GM19397 (cell line): ENCODE data around the gene RASGEF1C.

Experiments
- ATAC-seq: cut with Tn5 transposase; IDR thresholded peaks from one replicate; pipeline ENCODE4 v1.9.1; 2021; ENCODE audit warnings: mild to moderate bottlenecking, moderate library complexity; ENCODE audit not compliant: unreplicated experiment

RASGEF1C gene

DNA sequence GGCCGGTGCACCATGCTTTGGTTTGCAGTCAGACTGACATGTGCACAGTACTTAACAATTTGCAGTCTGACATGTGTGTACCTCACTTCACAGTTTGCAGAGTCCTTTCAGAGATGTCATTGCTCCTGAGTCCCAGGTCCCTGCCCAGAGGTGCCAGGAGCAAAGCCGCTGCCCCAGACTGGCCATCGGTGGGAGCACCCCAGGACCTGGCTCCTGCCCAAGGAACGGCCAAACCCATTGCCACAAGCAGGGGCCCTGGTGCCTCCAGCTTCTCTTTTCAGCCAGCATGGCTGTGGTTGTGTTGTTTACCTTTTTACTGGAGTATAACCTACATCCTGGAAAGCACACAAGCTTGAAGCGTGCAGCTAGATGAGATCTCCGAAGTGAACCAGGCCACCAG, 28.6 kb downstream of the RASGEF1C start:
- no peak for ATAC-seq

DNA sequence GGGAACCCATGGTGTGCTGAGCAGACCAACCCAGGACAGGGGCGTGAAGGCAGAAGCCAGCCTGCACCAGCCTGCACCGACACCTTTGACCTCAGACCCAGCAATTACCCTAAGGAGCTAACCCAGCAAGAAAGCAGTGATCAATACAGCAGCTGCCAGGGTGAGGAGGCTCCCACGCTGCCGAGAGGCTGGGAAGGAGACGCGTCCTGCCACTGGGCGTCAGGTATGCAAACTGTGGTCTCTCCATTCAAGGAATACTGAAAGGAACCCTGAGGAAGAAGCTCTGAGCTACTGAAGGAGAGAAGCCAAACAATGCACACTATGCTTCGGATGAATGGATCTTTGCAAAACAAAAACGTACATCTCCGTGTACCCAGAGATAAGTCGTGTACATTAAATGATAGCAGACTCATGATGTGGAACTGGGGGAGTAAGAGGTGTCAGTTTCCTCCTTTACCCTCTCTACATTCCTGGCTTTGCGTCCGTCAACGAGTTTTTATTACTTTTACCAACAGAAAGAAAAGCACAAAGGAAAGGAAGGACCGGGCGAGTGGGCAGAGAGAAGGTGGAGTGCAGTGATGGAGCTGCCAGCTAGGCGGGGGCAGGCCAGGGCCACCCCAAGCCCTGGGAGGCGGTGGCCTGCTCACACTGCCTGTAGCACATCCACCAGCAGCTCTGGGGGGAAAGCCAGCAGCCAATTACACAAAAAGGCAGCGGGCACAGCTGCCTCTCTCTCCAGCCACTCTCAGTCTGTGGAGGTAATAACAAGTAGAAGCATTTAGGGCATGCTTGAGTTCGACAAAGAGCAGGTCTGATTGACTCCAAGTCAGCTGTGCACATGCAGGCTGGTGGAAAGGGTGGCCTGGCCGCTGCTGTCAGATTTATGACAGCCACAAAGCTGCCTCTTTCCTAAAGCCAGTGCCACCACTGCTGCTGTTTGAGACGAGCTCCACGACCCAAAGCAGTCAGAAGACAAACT, 29.3 kb downstream of the RASGEF1C start:
- no peak for ATAC-seq

DNA sequence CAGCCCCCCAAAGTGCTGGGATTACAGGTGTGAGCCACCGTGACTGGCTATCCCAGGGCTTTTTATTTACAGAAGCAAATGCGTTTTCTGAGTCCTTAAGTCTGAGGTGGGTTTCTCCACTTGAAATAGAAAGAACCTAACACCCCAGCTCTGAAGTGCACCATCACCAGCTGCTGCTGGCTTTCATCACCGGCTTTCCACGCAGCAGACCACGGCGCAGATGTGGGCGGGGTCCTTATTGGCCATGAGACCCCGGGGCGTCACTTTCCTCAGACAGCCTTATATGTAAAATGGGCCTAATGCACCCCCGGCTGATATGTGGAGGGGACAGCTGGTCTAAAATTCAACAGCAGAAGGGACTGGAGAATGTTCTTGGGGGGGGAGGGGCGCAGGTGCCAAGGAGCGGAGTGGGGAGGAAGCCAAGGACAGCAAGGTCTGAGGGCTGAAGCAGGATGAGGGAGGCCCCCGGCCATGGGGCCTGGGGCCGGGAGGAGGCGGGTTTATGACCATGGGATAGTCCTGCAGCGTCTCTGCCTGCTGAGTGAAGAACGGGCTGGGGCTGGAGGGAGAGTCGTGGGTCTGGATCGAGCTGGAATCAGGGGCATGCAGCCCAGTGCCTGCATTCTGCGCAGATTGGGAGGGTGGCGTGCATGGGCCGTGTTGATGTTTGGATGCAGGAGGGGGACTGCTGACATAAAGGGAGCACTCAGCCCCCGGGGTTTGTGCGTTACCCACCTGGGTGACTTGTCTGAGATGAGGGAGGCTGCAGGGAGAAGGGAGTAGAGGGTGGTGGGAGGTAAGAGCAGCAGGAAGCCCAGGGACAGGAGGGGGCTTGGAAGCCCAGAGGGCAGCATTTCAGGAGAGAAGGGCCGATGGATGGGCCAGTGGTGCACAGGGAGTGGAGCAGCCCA, 30.2 kb downstream of the RASGEF1C start:
- no peak for ATAC-seq

DNA sequence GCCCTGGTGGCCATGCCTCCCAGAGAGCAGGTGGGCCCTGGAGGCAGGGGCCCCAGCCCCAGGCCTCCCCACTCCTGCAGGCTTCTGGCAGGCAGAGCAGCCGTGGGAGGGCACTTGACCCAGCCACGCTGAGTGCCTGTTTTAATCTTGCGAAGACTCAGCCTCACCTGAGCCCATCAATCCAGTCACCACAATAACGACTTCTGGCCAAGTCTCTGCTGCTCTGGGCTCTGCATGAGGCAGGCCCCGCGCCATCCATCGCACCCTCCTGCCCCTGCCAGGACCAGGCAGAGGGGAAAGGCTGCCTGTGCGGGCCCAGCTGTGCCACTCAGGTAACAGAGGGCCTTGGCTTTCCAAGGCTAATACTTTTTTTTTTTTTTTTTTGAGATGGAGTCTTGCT, 32.8 kb downstream of the RASGEF1C start:
- no peak for ATAC-seq

DNA sequence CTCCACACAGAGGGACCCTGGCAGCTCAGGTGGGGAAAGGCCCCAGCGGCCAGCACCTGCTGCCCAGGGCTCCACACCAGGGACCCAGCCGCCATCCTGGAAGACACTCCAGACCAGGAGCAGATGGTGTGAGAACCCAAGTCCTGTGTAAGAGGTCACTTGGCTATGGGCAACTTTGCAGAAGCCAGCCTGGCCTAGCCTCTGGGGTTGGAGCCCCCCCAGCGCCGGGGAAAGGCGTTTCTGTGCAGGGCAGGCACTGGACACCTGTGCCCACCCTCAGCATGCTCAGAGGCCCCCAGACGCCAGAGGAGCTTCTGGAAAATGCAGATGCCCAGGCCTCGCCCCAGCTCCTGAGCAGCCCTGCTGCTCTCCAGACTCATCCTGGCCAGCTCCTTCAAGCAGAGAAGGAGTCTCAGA, 34.0 kb downstream of the RASGEF1C start:
- no peak for ATAC-seq

DNA sequence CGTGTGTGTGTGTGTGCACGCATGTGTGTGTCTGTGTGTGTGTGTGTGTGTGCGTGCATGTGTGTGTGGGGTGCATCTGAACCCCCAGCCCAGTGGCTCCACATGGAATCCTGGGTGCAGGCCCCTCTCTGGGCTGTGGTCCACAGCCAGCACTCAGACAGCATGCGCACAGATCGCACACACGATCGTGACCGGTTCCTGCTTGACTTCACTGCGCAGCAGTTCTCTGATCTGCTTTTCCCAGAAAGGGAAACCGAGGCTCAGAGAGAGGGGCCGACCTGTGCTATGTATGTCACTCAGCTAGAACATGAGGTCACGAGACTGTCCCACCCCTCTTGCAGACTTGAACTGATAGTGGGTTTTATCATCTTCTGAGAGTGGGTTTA, 34.4 kb downstream of the RASGEF1C start:
- no peak for ATAC-seq

DNA sequence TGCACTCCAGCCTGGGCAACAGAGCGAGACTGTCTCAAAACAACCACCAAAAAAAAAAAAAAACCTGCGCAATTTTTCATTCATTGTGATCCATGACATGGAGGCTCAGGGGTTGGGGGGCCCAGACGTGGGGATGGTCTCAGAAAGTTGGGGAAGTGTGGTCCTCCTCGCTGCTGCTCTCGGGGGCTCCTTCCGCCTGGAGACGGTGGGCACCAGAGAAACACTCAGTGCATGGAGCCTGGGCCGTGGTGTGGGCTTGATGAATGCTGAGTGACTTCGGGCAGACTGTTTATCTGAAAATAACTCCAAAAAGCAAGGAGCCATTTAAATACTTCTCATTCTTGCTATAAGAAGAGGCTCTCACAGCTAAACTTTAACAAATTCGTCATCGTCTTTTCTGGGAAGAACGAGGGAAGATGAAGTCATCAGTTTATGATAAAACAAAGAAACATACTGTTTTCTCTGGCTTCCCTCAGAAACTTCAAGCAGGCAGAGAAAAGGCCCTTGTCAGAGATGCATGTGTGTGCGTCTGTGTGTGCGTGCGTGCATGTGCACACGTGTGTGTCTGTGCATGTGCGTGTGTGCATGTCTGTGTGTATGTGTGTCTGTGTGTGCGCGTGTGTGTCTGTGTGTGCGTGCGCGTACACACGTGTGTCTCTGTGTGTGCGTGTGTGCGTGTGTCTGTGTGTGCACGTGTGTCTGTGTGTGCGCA, 35.0 kb downstream of the RASGEF1C start:
- no peak for ATAC-seq

DNA sequence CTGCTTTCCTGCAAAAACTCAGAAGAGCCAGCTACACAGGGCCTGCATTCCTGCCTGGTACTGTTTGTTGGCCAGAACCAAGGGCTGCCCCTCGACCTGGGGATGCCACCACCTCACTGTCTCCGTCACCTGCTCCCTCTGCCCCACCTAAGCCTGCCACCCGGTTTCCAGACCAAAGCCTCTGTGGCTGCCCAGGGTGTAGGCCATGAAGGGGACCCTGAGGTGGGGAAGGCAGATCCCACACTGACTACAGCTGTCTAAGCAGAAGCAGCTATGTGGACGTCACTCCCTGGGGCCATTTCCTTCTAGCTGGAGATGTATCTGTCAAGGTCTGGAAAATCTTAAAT, 35.8 kb downstream of the RASGEF1C start:
- no peak for ATAC-seq

DNA sequence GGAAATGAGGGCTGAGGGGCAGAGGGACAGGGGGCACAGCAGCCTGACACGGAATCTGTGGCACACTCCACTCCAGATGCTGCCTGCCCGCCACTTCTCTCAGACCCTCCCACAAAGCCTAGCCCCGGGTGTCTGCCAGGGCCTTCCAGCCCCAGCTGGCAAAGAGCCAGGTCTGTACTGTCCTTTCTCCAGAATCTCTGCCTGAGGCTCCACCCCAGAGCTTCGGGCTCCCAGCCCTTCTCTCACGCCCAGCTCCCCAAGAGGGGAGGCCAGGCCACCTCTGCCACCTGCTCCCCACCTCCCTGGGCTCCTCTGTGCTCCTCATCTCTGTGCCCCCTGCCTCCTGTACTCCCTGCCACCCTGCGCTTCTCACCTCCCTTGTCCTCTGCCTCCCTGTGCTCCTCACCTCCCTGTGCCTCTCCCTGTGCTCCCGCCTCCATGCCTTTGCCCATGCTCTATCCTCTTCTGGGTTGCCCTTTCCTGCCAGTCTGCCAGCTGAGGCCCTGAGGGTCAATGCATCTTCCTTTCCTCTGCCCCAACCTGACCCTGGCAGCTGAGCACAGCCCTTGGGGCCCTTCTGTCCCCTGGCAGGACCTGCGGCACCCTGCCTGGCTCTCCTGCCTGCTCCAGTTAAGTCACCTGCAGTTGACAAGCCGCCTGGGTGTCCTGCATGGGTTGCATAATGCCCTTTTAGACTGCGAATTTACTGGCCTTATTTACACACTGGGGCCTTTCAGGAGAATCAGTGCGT, 36.4 kb downstream of the RASGEF1C start:
- no peak for ATAC-seq

DNA sequence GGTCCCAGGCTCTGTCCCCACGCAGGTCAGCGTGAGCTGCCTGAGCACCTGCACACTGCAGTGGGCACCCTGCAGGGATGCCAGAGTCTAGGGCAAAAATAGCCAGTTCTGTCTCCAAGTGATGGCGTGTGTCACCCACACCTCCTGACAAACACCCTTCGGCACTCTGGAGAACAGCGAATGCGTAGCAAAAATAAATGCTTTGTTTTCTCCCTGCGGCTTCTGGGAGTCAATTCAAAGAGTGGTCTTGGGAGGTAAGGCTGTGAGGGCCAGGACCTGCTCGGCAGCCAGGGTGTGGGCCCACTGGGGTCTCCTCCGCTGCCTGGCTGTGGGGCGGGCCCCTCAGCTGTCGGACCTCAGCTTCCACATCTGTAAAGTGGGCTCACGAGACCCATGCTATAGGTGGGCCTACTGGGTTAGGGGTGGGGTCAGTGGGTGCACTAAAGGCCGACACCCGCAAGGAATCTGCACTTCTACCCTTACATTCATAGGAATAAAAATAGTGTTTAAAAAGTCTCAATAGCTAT, 37.4 kb downstream of the RASGEF1C start:
- ATAC-seq = no peak

DNA sequence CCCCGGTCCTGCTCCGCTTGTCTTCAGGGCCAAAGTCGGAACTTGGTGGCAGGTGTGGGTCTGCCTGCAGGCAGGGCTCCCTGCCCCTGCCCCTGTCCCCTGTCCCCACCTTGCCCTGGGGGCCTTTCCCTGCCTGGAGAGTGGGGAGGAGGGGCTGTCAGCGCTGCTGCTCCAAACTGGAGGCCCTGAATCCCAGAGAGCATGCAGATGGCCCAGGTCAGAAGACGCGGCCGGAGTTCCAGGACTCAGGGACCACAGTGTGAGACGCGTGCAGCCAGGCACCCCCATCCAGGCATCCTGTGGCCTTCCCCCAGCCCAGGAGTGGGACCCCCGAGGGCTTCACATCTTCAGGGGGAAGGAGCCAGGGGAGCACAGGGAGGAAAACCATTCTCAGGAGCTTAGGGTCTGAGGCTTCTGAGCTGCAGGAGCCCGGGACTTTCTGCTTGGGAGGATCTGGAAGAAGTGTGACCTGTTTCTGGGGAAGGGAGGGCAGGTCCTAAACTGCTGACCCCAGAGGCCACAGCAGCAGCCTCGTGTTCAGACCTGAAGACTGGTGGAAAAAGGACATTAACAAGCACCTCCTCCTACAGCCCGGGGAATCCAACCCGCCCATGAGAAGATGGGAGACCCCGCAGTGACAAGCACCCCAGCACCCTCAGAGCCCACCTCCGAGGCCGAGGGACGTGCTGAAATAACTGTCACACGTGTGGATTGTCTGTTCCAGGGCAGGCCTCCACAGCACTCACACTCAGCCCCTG, 38.0 kb downstream of the RASGEF1C start:
- no peak for ATAC-seq

DNA sequence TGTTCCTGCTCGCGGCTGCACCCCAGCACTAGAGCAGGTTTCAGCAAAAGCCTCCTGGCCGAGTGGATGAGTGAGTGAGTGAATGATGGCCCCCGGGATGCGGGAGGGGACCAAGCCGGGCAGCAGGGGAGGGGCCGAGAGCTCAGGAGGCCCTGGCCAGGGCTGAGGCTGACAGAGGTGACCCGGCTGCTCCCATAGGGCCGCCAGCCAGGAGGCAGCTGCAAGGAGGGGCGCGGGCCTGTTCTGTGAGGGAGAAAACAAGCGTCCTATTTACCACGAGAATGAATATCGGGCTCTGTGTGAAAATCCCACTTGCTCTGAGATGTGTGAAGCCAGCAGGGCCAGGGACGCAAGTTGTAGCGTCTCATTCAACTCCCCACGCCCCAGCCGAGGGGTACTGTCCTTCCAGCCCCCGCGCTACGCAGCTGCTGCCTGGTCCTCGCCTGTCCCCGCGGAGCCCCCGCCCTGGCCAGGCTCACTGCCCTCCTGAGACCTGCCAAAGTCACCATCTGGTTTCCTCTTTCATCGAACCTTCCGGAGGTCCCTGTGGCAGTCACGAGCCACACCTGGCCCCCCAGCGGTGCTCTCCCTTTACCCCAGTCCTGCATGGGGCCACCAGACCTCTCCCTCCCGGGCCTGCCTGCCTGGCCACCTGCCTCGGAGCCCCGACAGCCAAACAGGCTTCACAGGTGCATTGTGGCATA, 38.8 kb downstream of the RASGEF1C start:
- no peak for ATAC-seq

DNA sequence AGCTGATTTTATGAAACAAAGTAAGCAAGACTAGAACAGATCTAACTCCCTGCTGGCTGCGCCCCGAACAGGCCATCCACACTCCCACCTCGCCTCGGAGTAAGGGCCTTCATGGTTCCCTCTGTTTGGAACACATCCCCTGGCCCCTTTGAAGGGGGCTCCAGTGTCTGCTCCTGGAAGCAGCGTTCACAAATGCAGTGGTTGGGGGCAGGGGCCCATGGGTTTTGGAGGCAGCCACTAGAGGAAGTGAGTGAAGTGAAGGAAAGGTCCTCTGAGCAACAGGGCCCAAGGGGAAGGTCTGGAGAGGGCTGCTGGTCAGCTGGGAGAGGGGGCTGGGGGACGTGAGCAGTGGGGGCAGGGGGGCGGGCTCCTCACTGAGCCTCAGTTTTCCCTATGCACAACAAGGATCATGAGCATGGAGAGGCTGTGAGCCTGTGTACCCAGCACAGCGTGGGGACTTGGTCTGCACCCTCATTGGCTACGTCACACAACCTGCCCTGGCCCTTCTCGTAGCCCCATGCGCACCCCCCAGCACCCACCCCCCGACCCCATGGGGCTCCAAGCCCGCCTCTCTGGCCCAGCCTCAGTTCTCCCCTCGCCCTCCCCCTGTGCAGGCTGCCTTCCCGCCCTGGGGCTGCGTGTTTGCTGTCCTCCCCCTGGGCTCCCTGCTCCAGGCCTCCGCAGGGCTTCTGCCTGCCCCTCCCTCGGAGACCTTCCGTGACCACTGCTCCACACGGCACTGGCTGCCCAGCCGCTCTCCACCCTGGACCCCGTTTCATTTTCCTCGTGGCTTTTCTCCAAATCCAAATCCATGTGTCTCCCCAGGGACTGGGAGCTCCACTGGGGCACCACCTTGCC, 39.5 kb downstream of the RASGEF1C start:
- ATAC-seq = no peak

DNA sequence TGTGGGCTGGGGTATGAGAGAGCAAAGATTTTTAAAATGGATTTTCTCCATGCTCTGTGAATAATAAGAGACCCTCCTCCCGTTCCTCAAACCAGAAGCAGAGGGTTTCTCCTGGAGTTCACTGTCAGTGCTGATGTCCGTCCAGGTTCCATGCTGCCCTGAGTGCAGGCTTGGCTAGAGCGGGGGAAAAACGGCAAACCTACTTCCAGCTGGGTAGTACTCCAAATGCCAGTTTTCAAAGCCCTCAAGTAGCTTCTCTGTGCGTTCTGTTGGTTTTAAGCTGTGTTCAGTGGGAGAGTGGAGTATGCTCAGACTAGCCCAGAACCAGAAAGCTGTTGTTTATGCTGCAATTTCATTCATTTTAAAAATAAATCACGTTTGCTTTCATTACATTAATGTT, 40.3 kb downstream of the RASGEF1C start:
- ATAC-seq = no peak

DNA sequence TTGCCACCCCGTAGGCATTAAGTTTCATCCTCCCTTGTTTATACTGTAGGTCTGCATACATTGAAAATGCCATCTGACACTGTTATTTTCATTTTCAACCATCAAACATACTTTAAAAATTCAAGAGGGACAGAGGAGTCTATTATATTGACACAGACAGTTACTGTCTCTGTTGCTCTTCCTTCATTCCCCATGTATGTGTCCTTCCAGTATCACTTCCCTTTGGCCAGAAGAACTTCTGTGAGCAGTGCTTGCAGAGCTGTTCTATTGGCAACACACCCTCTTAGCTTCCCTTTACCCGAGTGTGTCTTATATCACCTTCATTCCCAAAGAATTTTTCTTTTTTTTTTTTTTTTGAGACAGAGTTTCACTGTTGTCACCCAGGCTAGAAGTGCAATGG, 42.8 kb downstream of the RASGEF1C start:
- ATAC-seq = no peak

DNA sequence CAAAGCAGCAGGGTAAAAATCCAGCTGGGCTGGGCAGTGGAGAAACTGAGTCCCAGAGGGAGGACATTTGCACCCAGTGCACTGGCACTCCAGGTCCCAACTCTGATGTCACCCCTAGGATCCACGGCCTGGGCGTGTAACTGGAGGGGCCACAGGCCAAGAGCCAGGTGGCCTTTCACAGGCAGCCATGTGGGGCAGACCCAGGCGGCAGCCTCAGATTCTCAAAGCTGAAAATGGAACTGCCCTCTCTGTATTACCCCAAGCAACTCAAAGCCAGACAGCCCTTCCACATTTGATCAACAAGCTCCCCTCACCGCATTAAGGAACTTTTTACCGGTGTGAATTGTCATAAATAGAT, 46.7 kb downstream of the RASGEF1C start:
- no peak for ATAC-seq

DNA sequence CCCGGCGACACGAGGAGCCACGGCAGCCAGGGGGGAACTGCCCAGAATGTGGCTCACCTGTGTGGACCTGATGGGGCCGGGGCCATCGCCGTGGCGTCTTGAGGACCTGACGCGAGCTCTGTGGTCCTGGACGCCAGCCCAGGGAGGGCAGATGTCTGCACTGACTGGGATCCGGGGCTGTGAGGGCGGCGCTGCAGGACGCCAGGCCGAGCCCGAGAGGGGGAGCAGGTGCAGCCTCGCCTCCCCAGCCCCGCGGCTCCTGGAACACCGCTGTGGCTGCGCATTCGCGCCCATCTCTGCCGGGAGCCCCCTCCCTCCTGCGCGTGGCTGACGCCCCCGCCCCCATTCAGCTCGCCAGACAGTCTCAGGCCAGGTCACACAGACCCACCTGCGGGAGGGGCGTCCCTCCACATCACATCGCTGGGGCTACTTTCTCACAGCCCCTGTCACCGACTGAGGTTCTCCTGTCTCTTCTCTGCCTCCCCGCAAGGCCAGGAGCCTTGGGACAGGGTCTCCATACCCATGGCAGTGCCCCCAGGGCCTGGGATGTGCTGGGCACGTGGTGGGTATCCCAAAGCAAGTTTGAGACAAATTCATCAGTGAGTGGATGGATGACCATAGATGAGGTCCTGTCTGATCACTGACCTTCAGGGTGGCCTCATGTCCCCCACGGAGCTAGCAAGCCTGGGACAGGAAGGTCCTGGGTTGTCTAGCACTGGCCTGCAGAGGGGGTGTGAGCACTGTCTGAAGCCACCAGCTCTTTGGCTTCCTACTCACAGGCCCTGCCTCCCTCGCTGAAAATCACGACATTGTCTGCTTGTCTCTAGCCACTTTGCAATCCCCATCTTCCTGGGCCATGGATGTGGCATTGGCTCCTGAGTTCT, 47.3 kb downstream of the RASGEF1C start:
- no peak for ATAC-seq
